A549 (cell line): ENCODE data around the gene MAGEA9B.

Experiments used
- CHD4 ChIP-seq: fragments of 200-600 bp; sonication (generic); IDR thresholded peaks from 2 replicates; pipeline ENCODE4 v1.6.1; 2016; ENCODE audit warnings: antibody characterized with exemption, mild to moderate bottlenecking, borderline replicate concordance
- FOXS1 ChIP-seq: fragments of 250-450 bp; sonication (Bioruptor Pico); IDR thresholded peaks from 2 replicates; pipeline ENCODE4 v1.5.0; 2020; ENCODE audit warnings: mild to moderate bottlenecking, moderate library complexity
- HDAC2 ChIP-seq: fragments of 200-600 bp; sonication (generic); IDR thresholded peaks from 2 replicates; pipeline ENCODE4 v1.6.1; 2016
- HMGXB4 ChIP-seq: fragments of 250-450 bp; sonication (Bioruptor Pico); IDR thresholded peaks from 2 replicates; pipeline ENCODE4 v1.5.0; 2021; ENCODE audit warnings: mild to moderate bottlenecking, moderate library complexity, borderline replicate concordance
- HOXA7 ChIP-seq: fragments of 250-450 bp; sonication (Bioruptor Pico); IDR thresholded peaks from 2 replicates; pipeline ENCODE4 v1.5.0; 2020; ENCODE audit warnings: mild to moderate bottlenecking, moderate library complexity
- HOXB13 ChIP-seq: fragments of 250-450 bp; sonication (Bioruptor Pico); IDR thresholded peaks from 2 replicates; pipeline ENCODE4 v1.5.0; 2020; ENCODE audit warnings: low read depth, mild to moderate bottlenecking, moderate library complexity
- JUN ChIP-seq, 2 experiments: fragments of >200 bp; sonication (Bioruptor Twin); formaldehyde crosslinking; IDR thresholded peaks; 2 replicates in 1 of 2; 3 replicates in 1 of 2; pipeline ENCODE4 v1.6.1; 2016 to 2017
- MAFK ChIP-seq: fragments of 450-650 bp; IDR thresholded peaks from 2 replicates; pipeline ENCODE4 v1.6.1; 2014; ENCODE audit not compliant: partially characterized antibody
- MYC ChIP-seq: IDR thresholded peaks from 2 replicates; pipeline ENCODE4 v1.6.1; 2012; ENCODE audit warnings: mild to moderate bottlenecking, inconsistent platforms, low read length, improper control_type of control experiment, borderline replicate concordance
- POLR2A ChIP-seq: IDR thresholded peaks from 2 replicates; pipeline ENCODE4 v1.6.1; 2012; ENCODE audit warnings: mild to moderate bottlenecking, low read length
- REST ChIP-seq: fragments of 200-600 bp; sonication (generic); IDR thresholded peaks from 2 replicates; pipeline ENCODE4 v1.6.1; 2016; ENCODE audit warnings: antibody characterized with exemption, mild to moderate bottlenecking, moderate library complexity
- SMC3 ChIP-seq: fragments of >200 bp; sonication (Bioruptor Twin); formaldehyde crosslinking; IDR thresholded peaks from 3 replicates; pipeline ENCODE4 v1.6.1; 2018; ENCODE audit warnings: inconsistent platforms
- SREBF2 ChIP-seq: fragments of 450-650 bp; IDR thresholded peaks from 2 replicates; pipeline ENCODE4 v1.6.1; 2014; ENCODE audit warnings: mild to moderate bottlenecking, moderate library complexity
- TF ChIP-seq, protein P1 (sequence below): fragments of >200 bp; sonication (Bioruptor Twin); formaldehyde crosslinking; IDR thresholded peaks from 3 replicates; pipeline ENCODE4 v1.5.1; 2016

GRCh38 chrX:149629730-149630387 lies 42.6 kb upstream of the MAGEA9B start:
- TF ChIP-seq, protein P1, sequence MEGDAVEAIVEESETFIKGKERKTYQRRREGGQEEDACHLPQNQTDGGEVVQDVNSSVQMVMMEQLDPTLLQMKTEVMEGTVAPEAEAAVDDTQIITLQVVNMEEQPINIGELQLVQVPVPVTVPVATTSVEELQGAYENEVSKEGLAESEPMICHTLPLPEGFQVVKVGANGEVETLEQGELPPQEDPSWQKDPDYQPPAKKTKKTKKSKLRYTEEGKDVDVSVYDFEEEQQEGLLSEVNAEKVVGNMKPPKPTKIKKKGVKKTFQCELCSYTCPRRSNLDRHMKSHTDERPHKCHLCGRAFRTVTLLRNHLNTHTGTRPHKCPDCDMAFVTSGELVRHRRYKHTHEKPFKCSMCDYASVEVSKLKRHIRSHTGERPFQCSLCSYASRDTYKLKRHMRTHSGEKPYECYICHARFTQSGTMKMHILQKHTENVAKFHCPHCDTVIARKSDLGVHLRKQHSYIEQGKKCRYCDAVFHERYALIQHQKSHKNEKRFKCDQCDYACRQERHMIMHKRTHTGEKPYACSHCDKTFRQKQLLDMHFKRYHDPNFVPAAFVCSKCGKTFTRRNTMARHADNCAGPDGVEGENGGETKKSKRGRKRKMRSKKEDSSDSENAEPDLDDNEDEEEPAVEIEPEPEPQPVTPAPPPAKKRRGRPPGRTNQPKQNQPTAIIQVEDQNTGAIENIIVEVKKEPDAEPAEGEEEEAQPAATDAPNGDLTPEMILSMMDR: no peak
- no peak for TF ChIP-seq HOXB13 (CRISPR knock-in tag)
- TF ChIP-seq POLR2A: no peak
- TF ChIP-seq FOXS1 (CRISPR knock-in tag): no peak
- no peak for TF ChIP-seq MYC
- TF ChIP-seq HMGXB4 (CRISPR knock-in tag): no peak
- no peak for TF ChIP-seq REST
- TF ChIP-seq CHD4: no peak
- no peak for TF ChIP-seq MAFK
- no peak for TF ChIP-seq SMC3
- TF ChIP-seq SREBF2: no peak
- no peak for TF ChIP-seq HOXA7 (CRISPR knock-in tag)
- TF ChIP-seq JUN (IDR thresholded peaks at IDR 0.05): no peak
- TF ChIP-seq HDAC2: no peak
